H7 (cell line): ENCODE data around the gene FMNL2. TPM values are rescaled to one million over a fixed set of nuclear protein-coding genes. Genes with fewer than 3 reads are reported as not detected.

Source experiments
- DNase-seq: peaks from one replicate; pipeline ENCODE4 v3.0.0; 2012
- H3K27me3 ChIP-seq: 2 replicates; pipeline ENCODE4 v1.6.0; 2011; ENCODE audit warnings: mild to moderate bottlenecking, low read length; ENCODE audit not compliant: control insufficient read depth, insufficient read depth
- H3K36me3 ChIP-seq: replicated peaks from 2 replicates; pipeline ENCODE4 v1.5.1; 2011; ENCODE audit warnings: low read length; ENCODE audit not compliant: control insufficient read depth, insufficient read depth
- H3K4me3 ChIP-seq: 2 replicates; pipeline ENCODE4 v1.5.1; 2011; ENCODE audit warnings: low read depth, mild to moderate bottlenecking, control low read depth, low read length, moderate library complexity; ENCODE audit not compliant: insufficient read depth
- total RNA-seq: library from RNA; depleted of rRNA; stranded (reverse); fragments of >200 nt; shearing (Covaris generic); gene quantifications from 2 replicates; pipeline ENCODE4 v1.2.3, GENCODE V29; 2014

FMNL2 gene
- total RNA-seq, 1 experiment from 2014 or later, result 20.0 TPM

GRCh38 chr2:152492911-152493310, 157.9 kb downstream of the FMNL2 start:
- Histone ChIP-seq H3K36me3 (no peaks in the 10 kb centered on the region), H3K4me3 (no peak overlapping the region), H3K27me3 (no peaks in the 10 kb centered on the region)
- DNase-seq, result no peak

- no peak overlapping the region for H3K4me3 ChIP-seq
- no peaks in the 10 kb centered on the region for H3K27me3 ChIP-seq
- peak; percentile 7 for DNase-seq
- no peaks in the 10 kb centered on the region for H3K36me3 ChIP-seq
Measured at GRCh38 chr2:152493417-152493816, 158.4 kb downstream of the FMNL2 start.

GRCh38 chr2:152493945-152494528, 159.1 kb downstream of the FMNL2 start:
- peak; percentile 22 for DNase-seq
- no peak overlapping the region for H3K4me3 ChIP-seq

GRCh38 chr2:152496371-152496770, 161.4 kb downstream of the FMNL2 start:
- DNase-seq, result no peak
- Histone ChIP-seq H3K36me3 (no peaks in the 10 kb centered on the region), H3K4me3 (no peak overlapping the region), H3K27me3 (no peaks in the 10 kb centered on the region)

More at GRCh38 chr2:152493945-152494528, 159.1 kb downstream of the FMNL2 start:
- Histone ChIP-seq H3K36me3 (no peaks in the 10 kb centered on the region), H3K27me3 (no peaks in the 10 kb centered on the region)

- H3K36me3 ChIP-seq, result no peaks in the 10 kb centered on the region
- no peak overlapping the region for H3K4me3 ChIP-seq
- H3K27me3 ChIP-seq, result no peaks in the 10 kb centered on the region
- no peak for DNase-seq
Measured at GRCh38 chr2:152497481-152498052, 162.6 kb downstream of the FMNL2 start.

GRCh38 chr2:152499331-152499816, 164.4 kb downstream of the FMNL2 start:
- Histone ChIP-seq H3K27me3 (no peaks in the 10 kb centered on the region), H3K36me3 (no peaks in the 10 kb centered on the region), H3K4me3 (no peak overlapping the region)
- no peak for DNase-seq

GRCh38 chr2:152499896-152500735, 165.1 kb downstream of the FMNL2 start:
- no peaks in the 10 kb centered on the region for H3K27me3 ChIP-seq
- H3K4me3 ChIP-seq, result no peak overlapping the region
- peak; percentile 10 for DNase-seq

GRCh38 chr2:152500772-152501171, 165.8 kb downstream of the FMNL2 start:
- Histone ChIP-seq H3K36me3 (no peaks in the 10 kb centered on the region), H3K27me3 (no peaks in the 10 kb centered on the region), H3K4me3 (no peak overlapping the region)
- DNase-seq, result no peak

More at GRCh38 chr2:152499896-152500735, 165.1 kb downstream of the FMNL2 start:
- no peaks in the 10 kb centered on the region for H3K36me3 ChIP-seq

GRCh38 chr2:152501666-152502065, 166.7 kb downstream of the FMNL2 start:
- no peak for DNase-seq
- Histone ChIP-seq H3K27me3 (no peaks in the 10 kb centered on the region), H3K36me3 (no peaks in the 10 kb centered on the region), H3K4me3 (no peak overlapping the region)

GRCh38 chr2:152504618-152505017, 169.6 kb downstream of the FMNL2 start:
- no peak for DNase-seq
- Histone ChIP-seq H3K27me3 (no peaks in the 10 kb centered on the region), H3K36me3 (no peaks in the 10 kb centered on the region), H3K4me3 (no peak overlapping the region)

- H3K36me3 ChIP-seq, result no peaks in the 10 kb centered on the region
- H3K4me3 ChIP-seq, result no peak overlapping the region
- H3K27me3 ChIP-seq, result no peaks in the 10 kb centered on the region
- no peak for DNase-seq
Measured at GRCh38 chr2:152505495-152505906, 170.5 kb downstream of the FMNL2 start.

GRCh38 chr2:152506843-152507242, 171.9 kb downstream of the FMNL2 start:
- Histone ChIP-seq H3K36me3 (no peaks in the 10 kb centered on the region), H3K4me3 (no peak overlapping the region), H3K27me3 (no peaks in the 10 kb centered on the region)
- DNase-seq, result no peak

GRCh38 chr2:152507907-152508306, 172.9 kb downstream of the FMNL2 start:
- no peaks in the 10 kb centered on the region for H3K27me3 ChIP-seq
- no peak overlapping the region for H3K4me3 ChIP-seq
- no peak for DNase-seq
- no peaks in the 10 kb centered on the region for H3K36me3 ChIP-seq

- Histone ChIP-seq H3K36me3 (no peaks in the 10 kb centered on the region), H3K4me3 (no peak overlapping the region), H3K27me3 (no peaks in the 10 kb centered on the region)
- no peak for DNase-seq
Measured at GRCh38 chr2:152508446-152508845, 173.5 kb downstream of the FMNL2 start.
